ENCODE results near the gene INO80C.

The INO80C gene

GRCh38 chr18:35438480-35439234 is 59.1 kb downstream of the INO80C start:
- TF ChIP-seq CTCF (IDR thresholded peaks at IDR 0.05): no peak

GRCh38 chr18:35437836-35438235 is 59.9 kb downstream of the INO80C start:
- no peak for TF ChIP-seq CTCF (IDR thresholded peaks at IDR 0.05)

GRCh38 chr18:35436076-35436649 is 61.6 kb downstream of the INO80C start:
- TF ChIP-seq CTCF (IDR thresholded peaks at IDR 0.05): no peak

- TF ChIP-seq CTCF (IDR thresholded peaks at IDR 0.05): no peak
Measured at GRCh38 chr18:35435401-35435800, 62.4 kb downstream of the INO80C start.

GRCh38 chr18:35432565-35433001 is 65.2 kb downstream of the INO80C start:
- TF ChIP-seq CTCF (IDR thresholded peaks at IDR 0.05): no peak

- no peak for TF ChIP-seq CTCF (IDR thresholded peaks at IDR 0.05)
Measured at GRCh38 chr18:35431374-35431741, 66.4 kb downstream of the INO80C start.

- no peak for TF ChIP-seq CTCF (IDR thresholded peaks at IDR 0.05)
Measured at GRCh38 chr18:35430721-35431373, 66.9 kb downstream of the INO80C start.
